NCI-H1105 (cell line): ENCODE data around the gene ZNF724.
"Not testable (repeated sequence)": the region's sequence is repeated elsewhere in the genome, so short reads cannot be mapped to it uniquely, and the experiment has no call there.

Experiments
- DNase-seq: peaks from one replicate; lab custom pipeline; 2025; lab: John Stamatoyannopoulos, UW

Gene ZNF724

DNA sequence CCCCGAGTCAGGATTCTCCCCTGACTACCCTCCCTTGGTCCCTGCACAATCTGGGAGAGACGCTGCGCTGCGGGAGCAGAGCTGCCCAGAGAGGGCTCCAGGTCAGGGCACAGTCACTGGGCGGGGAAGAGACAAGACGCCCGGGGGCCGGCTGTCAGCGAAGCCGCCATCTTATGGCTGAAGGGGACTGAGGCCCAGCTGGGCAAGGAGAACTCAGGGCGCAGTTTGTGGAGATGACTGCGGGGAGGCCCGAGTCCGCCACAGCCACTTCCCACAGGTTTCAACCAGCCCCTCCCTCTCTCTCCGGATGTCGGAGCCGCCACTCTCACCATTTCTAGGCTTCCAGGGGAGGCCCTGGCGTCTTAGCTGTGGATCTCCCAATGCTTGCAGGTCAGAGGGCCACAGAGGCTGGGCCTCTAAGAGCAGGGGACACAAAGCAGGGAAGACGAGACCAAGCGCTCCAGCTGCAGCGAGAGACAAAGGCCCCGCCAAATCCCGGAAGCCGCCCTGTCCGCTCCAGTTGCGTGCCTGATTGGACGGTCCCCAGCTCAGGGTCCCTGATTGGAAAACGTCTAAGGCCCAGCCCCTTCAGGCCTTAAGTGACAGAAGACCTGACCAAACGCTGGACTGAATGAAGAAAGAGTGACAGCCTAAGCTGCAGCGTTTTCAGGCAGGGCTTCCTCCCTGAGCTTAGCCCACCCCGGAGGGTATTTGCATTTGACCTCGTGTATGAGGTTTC, at the start of gene ZNF724:
ZNF724 (minus strand) TSS at position 484 of the 739 bp plus-strand sequence; CDS start at position 332, 152 bp downstream.
- peak; percentile 98 for DNase-seq

DNA sequence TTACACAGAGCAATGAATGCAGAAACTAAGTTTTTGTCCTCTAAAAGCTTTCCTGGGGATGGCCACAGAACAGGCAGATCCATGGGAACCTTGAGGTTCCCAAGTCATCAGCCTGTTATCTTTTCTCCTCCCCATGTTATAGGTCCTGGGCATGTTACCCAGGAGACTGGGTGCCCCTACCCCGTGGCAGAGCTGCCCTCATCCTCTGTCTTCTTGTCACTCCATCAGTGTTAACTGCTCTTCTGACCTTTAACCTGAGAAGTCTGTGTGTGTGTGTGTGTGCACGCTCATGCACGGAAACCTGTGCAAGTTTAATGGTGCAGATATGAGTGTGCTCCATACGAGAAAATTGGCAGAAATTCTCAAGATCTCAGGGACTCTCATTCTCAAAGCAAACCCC, 43.9 kb upstream of the ZNF724 start:
- DNase-seq = no peak

DNA sequence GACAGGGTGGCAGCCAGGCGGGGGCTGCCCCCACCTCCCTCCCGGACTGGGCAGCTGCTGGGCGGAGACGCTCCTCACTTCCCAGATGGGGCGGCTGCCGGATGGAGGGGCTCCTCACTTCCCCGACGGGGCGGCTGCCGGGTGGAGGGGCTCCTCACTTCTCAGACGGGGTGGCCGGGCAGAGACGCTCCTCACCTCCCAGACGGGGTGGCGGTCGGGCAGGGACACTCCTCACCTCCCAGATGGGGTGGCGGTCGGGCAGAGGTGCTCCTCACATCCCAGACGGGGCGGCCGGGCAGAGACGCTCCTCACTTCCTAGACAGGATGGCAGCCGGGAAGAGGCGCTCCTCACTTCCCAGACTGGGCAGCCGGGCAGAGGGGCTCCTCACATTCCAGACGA, 39.8 kb upstream of the ZNF724 start:
- DNase-seq = not testable (repeated sequence)

DNA sequence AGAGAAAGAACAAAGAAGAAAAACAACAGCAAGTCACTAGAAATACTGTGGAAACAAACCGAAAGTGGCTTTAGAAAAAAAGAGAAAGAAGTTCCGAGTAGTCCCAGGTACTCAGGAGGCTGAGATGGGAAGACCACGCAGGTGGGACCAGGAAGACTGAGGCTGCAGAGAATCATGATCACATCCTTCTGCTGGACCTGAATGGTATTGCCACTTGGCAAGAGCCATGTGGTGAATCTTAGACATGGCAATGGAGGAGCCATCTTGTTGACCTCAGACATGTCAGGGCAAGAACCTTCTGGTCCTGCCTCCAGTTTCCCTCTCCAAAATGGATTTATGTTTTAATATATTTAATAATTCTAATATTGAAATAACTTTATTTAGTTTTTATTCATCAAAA, 37.4 kb upstream of the ZNF724 start:
- DNase-seq = no peak

DNA sequence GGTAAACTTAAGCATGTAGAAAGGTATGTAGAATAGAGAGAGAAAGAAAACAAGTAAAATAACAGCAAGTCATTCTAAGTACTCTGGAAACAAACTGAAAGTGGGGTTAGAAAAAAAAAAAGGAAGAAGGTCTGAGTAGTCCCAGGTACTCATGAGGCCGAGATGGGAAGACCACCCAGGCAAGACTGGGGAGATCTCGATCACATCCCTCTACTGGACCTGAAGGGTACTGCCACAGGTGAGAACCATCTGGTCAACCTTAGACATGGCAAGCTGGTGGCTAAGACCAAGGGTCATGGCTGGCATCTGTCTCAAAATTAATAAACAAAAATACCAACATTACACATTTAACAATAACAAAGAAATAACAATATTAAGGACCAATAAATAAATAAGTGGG, 36.3 kb upstream of the ZNF724 start:
- no peak for DNase-seq

DNA sequence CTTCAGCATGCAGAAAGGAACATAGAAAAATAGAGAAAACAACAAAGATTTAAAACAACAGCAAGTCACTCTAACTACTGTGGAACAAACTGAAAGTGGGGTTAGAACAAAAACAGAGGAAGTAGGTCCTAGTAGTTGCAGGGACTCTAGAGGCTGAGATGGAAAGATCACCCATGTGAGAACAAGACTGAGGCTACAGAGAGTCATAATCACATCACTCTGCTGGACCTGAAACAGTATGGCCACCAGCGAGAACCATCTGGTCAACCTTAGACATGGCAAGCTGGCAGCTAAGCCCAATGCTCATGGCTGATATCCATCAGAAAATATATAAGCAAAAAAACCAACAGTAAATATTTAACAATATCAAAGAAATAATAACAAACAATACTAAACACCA, 35.8 kb upstream of the ZNF724 start:
- no peak for DNase-seq

DNA sequence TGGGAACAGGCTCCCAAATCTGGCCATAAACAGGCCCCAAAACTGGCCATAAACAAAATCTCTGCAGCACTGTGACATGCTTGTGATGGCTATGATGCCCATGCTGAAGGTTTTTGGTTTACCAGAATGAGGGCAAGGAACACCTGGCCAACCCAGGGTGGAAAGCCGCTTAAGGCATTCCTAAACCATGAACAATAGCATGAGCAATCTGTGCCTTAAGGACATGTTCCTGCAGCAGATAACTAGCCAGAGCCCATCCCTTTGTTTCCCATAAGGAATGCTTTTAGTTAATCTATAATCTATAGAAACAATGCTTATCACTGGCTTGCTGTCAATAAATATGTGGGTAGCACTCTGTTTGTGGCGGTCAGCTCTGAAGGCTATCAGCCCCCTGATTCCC, 35.1 kb upstream of the ZNF724 start:
- not testable (repeated sequence) for DNase-seq

DNA sequence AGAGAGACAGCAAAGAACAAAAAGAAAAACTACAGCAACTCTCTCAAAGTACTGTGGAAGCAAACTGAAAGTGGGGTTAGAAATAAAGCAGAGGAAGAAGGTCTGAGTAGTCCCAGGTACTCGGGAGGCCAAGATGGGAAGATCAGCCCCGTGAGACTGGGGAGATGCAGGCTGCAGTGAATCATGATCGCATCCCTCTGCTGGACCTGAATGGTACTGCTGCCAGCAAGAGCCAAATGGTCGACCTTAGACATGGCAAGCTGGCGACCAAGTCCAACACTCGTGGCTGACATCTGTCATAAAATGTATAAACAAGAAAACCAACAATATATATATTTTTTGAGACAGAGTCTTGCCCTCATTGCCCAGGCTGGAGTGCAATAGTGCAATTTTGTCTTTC, 33.7 kb upstream of the ZNF724 start:
- no peak for DNase-seq

DNA sequence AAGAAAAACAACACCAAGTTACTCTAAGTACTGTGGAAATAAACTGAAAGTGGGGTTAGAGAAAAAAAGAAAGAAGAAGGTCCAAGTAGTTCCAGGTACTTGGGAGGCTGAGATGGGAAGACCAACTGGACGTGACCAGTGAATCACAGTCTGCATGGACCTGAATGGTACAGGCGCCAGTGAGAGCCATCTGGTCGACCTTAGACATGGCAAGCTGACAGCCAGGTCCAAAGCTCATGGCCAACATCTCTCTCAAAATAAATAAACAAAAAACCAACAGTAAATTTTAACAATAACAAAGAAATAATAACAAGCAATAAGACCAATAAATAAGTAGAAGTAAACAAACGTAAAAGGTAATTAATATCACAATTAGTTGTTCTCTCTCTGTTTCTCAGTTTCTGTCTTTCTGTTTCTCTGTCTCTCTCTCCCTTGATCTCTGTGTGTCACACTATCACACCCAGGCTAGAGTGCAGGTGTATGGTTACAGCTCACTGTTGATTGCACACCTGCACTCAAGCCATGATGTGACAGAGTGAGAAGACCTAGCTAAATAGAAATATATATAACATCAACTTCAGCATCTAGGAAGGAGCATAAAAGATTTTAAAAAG, 31.6 kb upstream of the ZNF724 start:
- DNase-seq = no peak

DNA sequence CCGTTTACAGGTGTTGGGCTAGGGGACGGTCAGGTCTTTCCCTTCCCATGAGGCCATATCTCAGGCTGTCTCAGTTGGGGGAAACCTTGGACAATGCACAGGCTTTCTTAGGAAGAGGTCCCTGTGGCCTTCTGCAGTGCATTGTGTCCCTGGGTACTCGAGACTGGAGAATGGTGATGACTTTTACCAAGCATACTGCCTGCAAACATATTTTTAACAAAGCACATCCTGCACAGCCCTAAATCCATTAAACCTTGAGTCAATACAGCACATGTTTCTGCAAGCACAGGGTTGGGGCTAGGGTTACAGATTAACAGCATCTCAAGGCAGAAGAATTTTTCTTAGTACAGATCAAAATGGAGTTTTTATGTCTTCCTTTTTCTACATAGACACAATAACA, 27.9 kb upstream of the ZNF724 start:
- not testable (repeated sequence) for DNase-seq

DNA sequence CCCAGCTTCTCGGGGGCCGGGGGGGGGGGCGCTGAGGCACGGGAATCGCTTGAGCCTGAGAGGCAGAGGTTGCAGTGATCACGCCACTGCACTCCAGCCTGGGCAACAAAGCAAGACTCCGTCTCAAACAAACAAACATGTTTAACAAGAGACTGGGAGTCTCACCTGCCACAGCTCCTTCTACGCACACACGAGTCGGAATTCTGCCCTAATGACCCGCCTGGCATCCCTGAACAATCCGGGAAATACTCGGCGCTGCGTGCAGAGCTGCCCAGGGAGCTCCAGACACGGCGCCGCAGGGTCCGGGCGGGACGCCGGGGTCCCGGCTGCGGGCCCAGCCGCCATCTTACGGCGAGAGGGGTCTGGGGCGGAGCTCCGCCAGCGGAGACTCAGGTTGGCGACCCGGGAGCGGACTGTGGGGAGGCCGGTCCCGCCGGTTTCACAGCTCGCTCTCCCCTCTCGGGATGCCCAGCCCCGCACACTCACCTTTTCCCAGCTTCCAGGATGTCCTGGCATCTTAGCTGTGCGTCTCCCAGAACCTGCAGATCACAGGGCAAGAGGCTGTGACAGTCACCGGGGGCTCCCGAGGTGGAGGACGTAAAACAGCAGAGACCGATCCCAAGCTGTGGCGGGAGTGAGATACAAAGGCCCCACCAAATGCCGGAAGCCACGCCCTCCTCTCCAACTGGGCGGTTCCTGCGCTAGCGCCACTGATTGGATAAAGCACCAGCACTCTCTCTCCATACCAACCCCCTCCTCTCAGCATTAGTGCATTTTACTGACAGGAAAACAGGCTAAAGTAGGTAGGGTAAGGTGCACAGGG, 23.6 kb upstream of the ZNF724 start:
- peak; percentile 92 for DNase-seq

DNA sequence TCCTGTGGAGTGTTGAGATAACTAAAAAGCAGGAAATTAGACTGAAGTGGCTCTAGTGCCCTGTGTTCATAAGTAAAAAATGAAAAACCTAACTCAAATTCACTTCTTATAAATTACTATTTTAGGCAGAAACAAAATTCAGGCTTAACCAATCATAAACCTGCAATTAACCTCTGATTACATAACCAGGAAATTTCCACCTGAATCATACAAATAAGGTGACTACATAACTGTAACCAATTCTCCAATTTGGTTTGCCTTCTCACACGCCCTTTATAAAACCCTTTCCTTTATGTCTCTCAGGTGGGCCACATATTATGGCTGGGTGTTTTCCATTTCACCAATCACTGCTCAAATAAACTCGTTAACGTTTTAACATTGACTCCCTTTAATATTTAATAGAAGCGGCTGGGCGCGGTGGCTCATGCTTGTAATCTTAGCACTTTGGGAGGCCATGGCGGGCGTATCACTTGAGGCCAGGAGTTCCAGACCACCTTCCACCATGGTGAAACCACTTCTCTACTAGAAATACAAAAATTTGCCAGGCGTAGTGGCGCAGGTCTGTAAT, 22.9 kb upstream of the ZNF724 start:
- DNase-seq = peak; percentile 30

DNA sequence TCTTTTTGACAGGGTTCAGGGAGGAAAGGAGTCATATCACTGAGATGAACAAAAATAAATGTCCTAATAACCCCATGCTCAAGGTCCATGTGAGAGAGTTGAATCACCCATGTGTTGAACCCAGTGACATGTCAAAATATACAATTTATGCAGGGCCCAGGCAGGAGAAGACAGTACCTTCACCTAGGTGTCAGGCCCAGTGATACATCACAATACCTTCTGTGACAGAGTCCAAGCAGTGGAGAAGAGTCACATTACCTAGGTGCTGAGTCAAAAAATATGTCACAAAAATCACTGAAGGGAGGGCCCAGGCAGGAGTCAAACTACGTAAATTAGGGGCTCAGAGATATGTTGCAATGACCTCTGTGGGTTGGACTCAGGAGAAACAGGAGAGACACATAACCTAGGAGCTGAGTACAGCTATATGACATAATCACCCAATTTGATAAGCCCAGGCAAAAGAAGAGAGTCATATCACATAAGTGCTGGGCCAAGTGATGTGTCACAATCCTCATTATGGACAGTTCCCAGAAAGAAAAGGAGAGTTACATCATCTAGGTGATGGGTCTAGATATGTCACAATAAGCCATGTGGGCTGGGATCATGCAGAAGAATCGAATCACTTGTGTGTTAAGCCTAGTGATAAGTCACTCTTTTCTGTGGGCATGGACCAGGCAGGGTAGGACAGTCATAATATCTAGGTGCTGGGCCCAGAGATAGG, 13.8 kb upstream of the ZNF724 start:
- no peak for DNase-seq

DNA sequence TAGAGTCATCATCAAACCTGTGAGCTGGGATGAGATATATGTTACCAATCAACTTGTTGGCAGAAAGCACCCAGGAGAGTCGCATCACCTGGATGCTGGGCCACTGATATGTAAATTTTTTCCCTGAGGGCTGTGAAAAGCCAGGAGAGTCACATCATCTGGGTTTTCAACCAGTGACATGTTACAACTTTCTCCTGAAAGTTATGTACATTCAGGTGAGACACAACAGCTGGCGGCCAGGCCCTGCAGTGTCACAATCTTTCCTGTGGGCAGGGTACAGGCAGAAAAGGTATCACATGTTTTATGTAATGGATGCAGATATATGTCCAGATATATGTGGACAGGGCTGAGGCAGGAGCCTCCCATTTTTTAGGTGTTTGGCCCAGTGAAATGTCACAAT, 13.2 kb upstream of the ZNF724 start:
- DNase-seq = no peak

DNA sequence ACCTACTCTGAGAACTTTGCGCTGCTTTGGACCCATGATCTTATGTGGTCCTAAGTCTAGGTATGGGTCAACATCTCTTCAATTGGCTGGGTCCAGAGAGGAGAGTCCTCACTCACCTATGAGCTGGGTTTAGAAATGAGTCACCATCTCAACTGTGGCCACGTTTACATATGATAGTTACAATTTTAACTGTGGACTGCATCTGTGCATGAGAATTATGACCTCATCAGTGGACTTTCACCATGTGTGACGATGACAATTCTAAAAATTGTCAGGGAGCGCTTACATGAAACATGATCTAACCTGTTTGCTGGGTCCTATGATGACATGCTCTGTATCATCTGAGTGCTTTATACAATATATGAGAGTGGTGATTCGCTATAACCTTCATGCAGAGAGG, 12.7 kb upstream of the ZNF724 start:
- DNase-seq = no peak

DNA sequence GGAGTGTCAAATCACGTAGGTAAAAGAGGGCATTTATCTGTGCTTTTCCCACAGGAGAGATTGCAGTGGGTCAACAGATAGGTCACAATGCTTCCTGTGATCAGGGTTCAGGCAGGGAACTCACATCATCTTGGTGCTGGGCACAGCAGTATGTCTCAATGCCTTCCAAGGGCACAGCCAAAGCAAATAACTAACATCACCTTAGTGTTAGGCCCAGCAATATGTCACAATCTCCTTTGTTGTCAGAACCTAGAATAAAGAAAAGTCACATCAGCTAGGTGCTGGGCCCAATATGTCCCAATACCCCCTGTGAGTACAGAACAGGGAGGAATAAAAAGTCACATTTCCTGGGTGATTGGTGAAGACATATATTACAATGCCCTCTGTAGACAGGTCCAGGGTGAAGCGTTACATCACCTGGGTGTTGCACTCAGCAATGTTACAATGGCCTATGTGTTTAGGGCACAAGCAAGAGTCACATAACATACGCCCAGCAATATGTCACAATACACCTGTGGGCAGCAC, 11.4 kb upstream of the ZNF724 start:
- no peak for DNase-seq

DNA sequence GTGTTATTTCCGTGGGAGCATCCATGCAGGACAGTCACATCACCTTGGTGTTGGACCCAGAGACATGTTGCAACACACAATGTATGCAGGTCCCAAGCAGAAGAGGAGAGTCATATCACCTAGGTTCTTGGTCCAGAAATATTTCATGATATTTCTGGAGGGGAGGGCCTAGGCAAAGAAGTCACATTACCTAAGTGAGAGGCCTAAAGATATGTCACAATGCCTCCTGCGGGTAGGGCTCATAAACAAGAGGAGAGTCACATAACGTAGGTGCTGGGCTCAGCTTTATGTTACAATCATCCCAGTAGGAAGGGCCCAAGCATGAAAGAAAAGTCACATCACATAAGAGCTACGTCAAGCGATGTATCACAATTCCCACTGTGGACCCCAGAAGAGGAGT, 10.8 kb upstream of the ZNF724 start:
- DNase-seq = no peak

DNA sequence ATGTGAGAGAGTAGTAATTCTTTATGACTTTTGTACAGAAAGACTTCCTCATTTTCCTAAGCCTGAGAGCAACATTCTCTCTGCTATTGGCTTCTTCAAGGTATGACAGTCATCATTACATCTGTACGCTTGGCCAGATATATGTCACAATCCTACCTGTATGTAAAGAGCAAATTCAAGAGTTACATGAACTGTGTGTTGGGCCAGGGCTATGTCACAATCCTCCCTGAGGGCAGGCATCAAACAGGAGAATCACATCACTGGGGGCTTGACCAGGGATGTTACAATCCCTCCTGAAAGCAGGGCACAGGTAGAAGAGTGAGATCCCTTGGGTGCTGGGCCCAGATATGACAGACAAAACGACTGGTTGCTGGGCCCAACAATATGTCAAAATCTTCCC, 9.8 kb upstream of the ZNF724 start:
- no peak for DNase-seq

DNA sequence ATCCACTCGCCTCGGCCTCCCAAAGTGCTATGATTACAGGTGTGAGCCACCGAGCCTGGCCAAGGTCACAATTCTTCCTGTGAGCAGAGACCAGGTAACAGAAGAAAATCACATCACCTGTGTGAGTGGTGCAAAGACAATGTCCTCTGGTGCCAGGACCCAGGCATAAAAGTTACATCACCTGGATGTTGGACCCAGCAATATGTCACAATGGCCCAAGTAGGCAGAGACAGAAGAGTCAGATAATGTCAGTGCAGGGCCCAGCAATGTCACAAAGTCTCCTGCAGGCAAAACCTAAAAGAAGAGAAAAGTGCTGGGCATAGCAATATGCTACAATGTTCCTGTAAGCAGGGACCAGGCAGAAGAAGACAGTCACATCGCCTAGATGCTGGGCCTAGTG, 5.5 kb upstream of the ZNF724 start:
- DNase-seq = no peak

DNA sequence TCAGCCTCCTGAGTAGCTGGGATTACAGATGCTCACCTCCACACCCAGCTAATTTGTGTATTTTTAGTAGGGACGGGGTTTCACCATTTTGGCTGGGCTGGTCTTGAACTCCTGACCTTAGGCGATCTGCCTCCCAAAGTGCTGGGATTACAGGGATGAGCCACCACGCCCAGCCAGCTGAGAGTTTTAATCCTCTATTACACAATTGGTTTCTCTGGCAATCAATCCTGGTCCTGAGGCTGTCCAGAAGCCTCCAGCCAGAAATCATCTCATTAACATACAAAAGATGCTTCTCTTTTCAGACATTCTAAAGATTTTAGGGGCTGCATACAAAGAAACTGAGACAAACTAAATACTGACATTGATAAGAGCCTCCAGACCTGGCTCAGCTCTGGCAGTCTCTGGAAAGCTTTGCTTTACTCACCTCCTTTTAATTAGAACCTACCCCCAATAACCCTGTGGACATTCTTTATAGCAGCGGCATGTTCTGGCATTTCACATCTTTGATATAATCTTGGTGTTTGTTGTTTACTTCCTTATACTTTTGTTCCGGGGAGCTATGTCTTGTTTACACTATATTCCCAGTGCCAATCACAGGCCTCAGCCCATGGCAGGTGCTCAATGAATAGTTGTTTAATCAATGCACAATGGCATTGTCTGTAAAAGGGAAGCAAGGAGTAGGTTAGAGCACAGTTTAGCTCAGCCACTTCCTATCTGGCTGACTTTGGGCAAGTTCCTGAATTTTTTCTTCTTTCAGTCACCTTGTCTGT, 4.1 kb upstream of the ZNF724 start:
- DNase-seq = no peak

DNA sequence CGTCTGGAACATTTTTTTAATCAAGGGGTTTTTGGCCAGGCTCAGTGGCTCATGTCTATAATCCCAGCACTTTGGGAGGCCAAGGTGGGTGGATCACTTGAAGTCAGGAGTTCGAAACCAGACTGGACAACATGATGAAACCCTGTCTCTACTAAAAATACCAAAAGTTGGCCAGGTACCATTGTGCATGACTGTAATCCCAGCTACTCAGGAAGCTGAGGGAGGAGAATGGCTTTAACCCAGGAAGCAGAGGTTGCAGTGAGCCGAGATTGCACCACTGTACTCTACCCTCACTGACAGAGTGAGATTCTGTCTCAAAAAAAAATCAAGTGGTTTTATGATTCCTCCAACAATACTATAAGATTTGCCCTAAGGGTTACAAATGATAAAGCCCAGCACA, 3.1 kb upstream of the ZNF724 start:
- DNase-seq = not testable (repeated sequence)
